Chondrocyte (in vitro differentiated cells): ENCODE results near the gene TRIM71. TPM values are rescaled to one million over a fixed set of nuclear protein-coding genes. Genes with fewer than 3 reads are reported as not detected.

Experiments
- DNase-seq: peaks from one replicate; pipeline ENCODE4 v3.0.0; 2021; ENCODE audit warnings: mixed read lengths, low spot score
- H3K27ac Mint-ChIP-seq: one replicate; pipeline ENCODE4 v1.8.0; 2021; ENCODE audit warnings: mild to moderate bottlenecking, moderate library complexity, mixed read lengths; ENCODE audit not compliant: unreplicated experiment
- H3K27me3 Mint-ChIP-seq: 2 replicates; pipeline ENCODE4 v1.8.0; 2021; ENCODE audit warnings: low read depth, mixed read lengths
- H3K36me3 Mint-ChIP-seq: 2 replicates; pipeline ENCODE4 v1.8.0; 2021; ENCODE audit warnings: low read depth, mixed read lengths
- H3K4me1 Mint-ChIP-seq: 2 replicates; pipeline ENCODE4 v1.8.0; 2021; ENCODE audit warnings: low read depth, mild to moderate bottlenecking, mixed read lengths
- H3K4me3 Mint-ChIP-seq: one replicate; pipeline ENCODE4 v1.8.0; 2021; ENCODE audit warnings: mild to moderate bottlenecking, moderate library complexity, mixed read lengths; ENCODE audit not compliant: unreplicated experiment
- H3K9me3 Mint-ChIP-seq: 2 replicates; pipeline ENCODE4 v1.8.0; 2021; ENCODE audit warnings: low read depth, mixed read lengths
- CTCF ChIP-seq: fragments of 200-600 bp; sonication (generic); IDR thresholded peaks from 2 replicates; pipeline ENCODE4 v1.5.0; 2021; ENCODE audit warnings: antibody characterized with exemption, mild to moderate bottlenecking, moderate library complexity
- total RNA-seq: library from RNA; stranded (reverse); gene quantifications from 3 replicates; pipeline ENCODE4 v1.2.1, GENCODE V29; 2021

The TRIM71 gene
- total RNA-seq, 1 donor from 2014 or later, result 0.05 TPM

GRCh38 chr3:32903953-32904352 lies 86.2 kb downstream of the TRIM71 start:
- no peak for TF ChIP-seq CTCF
- Mint-ChIP-seq H3K36me3 (no peaks in the 10 kb centered on the region), H3K4me1 (peaks cover 3% of the 10 kb centered on the region), H3K4me3 (no peak overlapping the region), H3K9me3 (no peaks in the 10 kb centered on the region), H3K27ac (no peak overlapping the region), H3K27me3 (no peaks in the 10 kb centered on the region)
- no peak for DNase-seq

- no peaks in the 10 kb centered on the region for H3K9me3 Mint-ChIP-seq
- no peak overlapping the region for H3K27ac Mint-ChIP-seq
- H3K4me1 Mint-ChIP-seq, result peaks cover 11% of the 10 kb centered on the region
- H3K4me3 Mint-ChIP-seq, result no peak overlapping the region
- H3K36me3 Mint-ChIP-seq, result no peaks in the 10 kb centered on the region
- H3K27me3 Mint-ChIP-seq, result no peaks in the 10 kb centered on the region
- no peak for TF ChIP-seq CTCF
- no peak for DNase-seq
Observed at GRCh38 chr3:32909999-32910398, 92.2 kb downstream of the TRIM71 start.

- peaks cover 11% of the 10 kb centered on the region for H3K4me1 Mint-ChIP-seq
- no peak for TF ChIP-seq CTCF
- no peaks in the 10 kb centered on the region for H3K36me3 Mint-ChIP-seq
- H3K9me3 Mint-ChIP-seq, result no peaks in the 10 kb centered on the region
- no peak overlapping the region for H3K27ac Mint-ChIP-seq
- no peak overlapping the region for H3K4me3 Mint-ChIP-seq
- DNase-seq, result no peak
- no peaks in the 10 kb centered on the region for H3K27me3 Mint-ChIP-seq
Observed at GRCh38 chr3:32910954-32911353, 93.2 kb downstream of the TRIM71 start.

DNA sequence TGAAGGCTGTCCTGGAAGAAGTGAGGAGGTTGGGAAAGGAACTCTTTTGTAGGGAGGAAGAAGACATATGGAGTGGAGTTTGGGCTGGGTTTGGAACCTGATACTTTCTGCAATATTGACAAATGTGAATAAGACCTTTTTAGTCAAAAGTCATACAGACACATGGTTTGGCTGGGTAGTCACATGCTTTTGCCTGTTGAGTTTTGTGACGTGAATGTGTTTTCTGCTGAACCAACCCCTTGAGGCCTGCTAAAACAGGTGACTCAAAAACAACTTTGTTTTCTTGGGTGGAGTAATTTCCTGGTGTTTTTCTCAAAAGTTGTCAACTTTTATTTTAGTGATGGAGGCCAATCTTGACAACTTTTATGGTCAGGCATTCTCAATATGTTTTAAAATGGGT lies 94.2 kb downstream of the TRIM71 start:
- H3K4me1 Mint-ChIP-seq, result peaks cover 11% of the 10 kb centered on the region
- DNase-seq, result no peak
- peaks cover 2% of the 10 kb centered on the region for H3K27me3 Mint-ChIP-seq
- no peak overlapping the region for H3K4me3 Mint-ChIP-seq
- H3K36me3 Mint-ChIP-seq, result no peaks in the 10 kb centered on the region
- H3K9me3 Mint-ChIP-seq, result no peaks in the 10 kb centered on the region
- no peak for TF ChIP-seq CTCF
- H3K27ac Mint-ChIP-seq, result no peak overlapping the region

GRCh38 chr3:32913790-32914446 lies 96.1 kb downstream of the TRIM71 start:
- H3K4me3 Mint-ChIP-seq, result no peak overlapping the region
- peaks cover 6% of the 10 kb centered on the region for H3K27me3 Mint-ChIP-seq
- H3K27ac Mint-ChIP-seq, result no peak overlapping the region
- no peaks in the 10 kb centered on the region for H3K9me3 Mint-ChIP-seq
- no peak for DNase-seq
- no peak for TF ChIP-seq CTCF
- peaks cover 11% of the 10 kb centered on the region for H3K4me1 Mint-ChIP-seq
- H3K36me3 Mint-ChIP-seq, result no peaks in the 10 kb centered on the region
